WI38 (cell line): ENCODE results near the gene FOXA3.

Experiments
- H3K4me3 ChIP-seq: 2 replicates; pipeline ENCODE4 v1.5.1; 2011; ENCODE audit warnings: low read depth, mild to moderate bottlenecking, control low read depth, low read length
- TF ChIP-seq, protein P1 (sequence below): IDR thresholded peaks from 2 replicates; pipeline ENCODE4 v1.5.1; 2012; ENCODE audit warnings: low read depth, mild to moderate bottlenecking, control low read depth, low read length

Gene FOXA3

DNA sequence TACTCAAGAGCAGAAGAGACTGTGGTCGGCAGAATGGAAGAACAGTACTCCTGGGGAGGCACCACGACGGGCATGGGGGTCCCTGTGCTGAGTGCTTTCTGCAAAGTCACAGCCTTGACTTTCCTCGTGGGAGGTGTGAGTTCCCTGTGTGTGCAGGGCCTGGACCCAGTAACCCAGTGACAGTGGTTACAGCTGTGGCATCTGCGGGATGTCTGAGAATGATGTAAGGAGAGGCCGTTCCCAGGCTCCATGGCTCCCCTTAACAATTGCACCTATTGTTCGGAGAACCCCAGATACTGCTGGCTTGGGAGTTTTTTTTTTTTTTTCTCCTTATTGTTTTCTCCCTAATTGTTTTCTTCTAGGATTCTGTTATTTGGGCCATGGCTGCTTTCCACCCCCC lies 55.6 kb downstream of the FOXA3 start:
- TF ChIP-seq, protein P1, sequence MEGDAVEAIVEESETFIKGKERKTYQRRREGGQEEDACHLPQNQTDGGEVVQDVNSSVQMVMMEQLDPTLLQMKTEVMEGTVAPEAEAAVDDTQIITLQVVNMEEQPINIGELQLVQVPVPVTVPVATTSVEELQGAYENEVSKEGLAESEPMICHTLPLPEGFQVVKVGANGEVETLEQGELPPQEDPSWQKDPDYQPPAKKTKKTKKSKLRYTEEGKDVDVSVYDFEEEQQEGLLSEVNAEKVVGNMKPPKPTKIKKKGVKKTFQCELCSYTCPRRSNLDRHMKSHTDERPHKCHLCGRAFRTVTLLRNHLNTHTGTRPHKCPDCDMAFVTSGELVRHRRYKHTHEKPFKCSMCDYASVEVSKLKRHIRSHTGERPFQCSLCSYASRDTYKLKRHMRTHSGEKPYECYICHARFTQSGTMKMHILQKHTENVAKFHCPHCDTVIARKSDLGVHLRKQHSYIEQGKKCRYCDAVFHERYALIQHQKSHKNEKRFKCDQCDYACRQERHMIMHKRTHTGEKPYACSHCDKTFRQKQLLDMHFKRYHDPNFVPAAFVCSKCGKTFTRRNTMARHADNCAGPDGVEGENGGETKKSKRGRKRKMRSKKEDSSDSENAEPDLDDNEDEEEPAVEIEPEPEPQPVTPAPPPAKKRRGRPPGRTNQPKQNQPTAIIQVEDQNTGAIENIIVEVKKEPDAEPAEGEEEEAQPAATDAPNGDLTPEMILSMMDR, result no peak
- H3K4me3 ChIP-seq, result no peak overlapping the region

DNA sequence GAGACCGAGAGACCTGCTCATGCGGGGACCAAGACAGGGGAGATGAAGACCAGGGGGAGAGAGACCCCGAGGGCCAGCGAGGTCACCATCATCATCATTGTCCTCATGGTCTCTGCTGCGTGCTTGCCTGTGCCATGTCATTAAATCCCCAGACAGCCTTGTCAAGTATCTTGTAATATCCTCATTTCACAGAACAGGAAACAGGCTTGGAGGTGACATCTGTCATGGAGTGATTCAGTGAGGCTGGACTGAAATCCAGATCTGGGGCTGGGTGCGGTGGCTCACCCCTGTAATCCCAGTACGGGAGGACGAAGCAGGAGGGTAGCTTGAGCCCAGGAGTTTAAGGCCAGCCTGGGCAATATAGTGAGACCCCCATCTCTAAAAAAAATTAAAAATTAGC lies 56.3 kb downstream of the FOXA3 start:
- TF ChIP-seq, protein P1, result no peak
- H3K4me3 ChIP-seq, result no peak overlapping the region

DNA sequence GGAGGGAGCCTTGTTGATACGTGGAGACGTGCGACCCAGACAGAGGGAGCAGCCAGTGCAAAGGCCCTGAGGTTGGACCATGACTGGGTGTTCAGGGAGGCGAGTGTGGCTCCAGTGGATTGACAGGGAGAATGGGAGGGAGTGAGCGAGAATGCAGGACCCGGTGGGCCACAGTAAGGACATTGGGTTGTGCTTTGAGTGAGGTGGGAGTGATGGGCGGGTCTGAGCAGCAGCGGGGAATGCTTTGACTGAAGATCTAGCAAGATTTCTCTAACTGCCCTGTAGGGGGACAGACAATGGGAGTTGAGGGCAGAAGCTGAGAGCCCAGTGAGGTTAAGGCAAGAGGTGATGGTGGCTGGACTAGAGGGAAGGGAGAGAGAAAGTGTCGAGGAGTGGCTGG lies 58.2 kb downstream of the FOXA3 start:
- TF ChIP-seq, protein P1, result peak; percentile 14; the same call in 1 of the 2 replicates

More for the DNA sequence above, 58.2 kb downstream of the FOXA3 start:
- no peak overlapping the region for H3K4me3 ChIP-seq
